Left ventricle myocardium inferior (tissue), 1 donor: Measurements from ENCODE around the gene DRC7. TPM values are rescaled to one million over a fixed set of nuclear protein-coding genes. Genes with fewer than 3 reads are reported as not detected.

Experiments used
- DNase-seq: peaks from one replicate; pipeline ENCODE4 v3.0.0-alpha.2; 2020
- H3K27ac ChIP-seq: fragments of 200-600 bp; replicated peaks from 2 replicates; pipeline ENCODE4 v1.8.0; 2021
- H3K27me3 ChIP-seq: fragments of 200-600 bp; 2 replicates; pipeline ENCODE4 v1.8.0; 2021; ENCODE audit warnings: low read depth
- H3K36me3 ChIP-seq: fragments of 200-600 bp; 2 replicates; pipeline ENCODE4 v1.8.0; 2021
- H3K4me1 ChIP-seq: fragments of 200-600 bp; 2 replicates; pipeline ENCODE4 v1.8.0; 2021
- H3K4me3 ChIP-seq: fragments of 200-600 bp; 2 replicates; pipeline ENCODE4 v1.8.0; 2021; ENCODE audit warnings: mild to moderate bottlenecking, moderate library complexity
- H3K9me3 ChIP-seq: fragments of 200-600 bp; replicated peaks from 2 replicates; pipeline ENCODE4 v1.8.0; 2021
- CTCF ChIP-seq: fragments of 200-600 bp; IDR thresholded peaks from 2 replicates; pipeline ENCODE4 v1.8.0; 2021; ENCODE audit warnings: antibody characterized with exemption, mild to moderate bottlenecking, borderline replicate concordance
- intact Hi-C: fragments of 100-400 bp; cut with micrococcal nuclease; formaldehyde crosslinking; loops from one replicate; pipeline ENCODE4 v1.11.0; 2022
- total RNA-seq: library from RNA; stranded (reverse); fragmentation: NEBNext Ultra II Directional; extraction: Animal tissue kit (Norgen Biotek cat#: 25700); gene quantifications from one replicate; pipeline ENCODE4 v1.2.1, GENCODE V29; 2021
- donor health status: DM: no; HTN: yes; CAD: no; lungs with severe emphysema.

Gene DRC7
- total RNA-seq, 1 donor from 2014 or later: not detected

- intact Hi-C loops: no loop called here
- peaks cover 8% of the 10 kb centered on the region for H3K9me3 ChIP-seq
- no peak for DNase-seq
- TF ChIP-seq CTCF: no peak
- H3K4me3 ChIP-seq: no peak overlapping the region
- no peaks in the 10 kb centered on the region for H3K27me3 ChIP-seq
- H3K27ac ChIP-seq: no peak overlapping the region
- peaks cover 30% of the 10 kb centered on the region for H3K4me1 ChIP-seq
- H3K36me3 ChIP-seq: no peaks in the 10 kb centered on the region
Measured at GRCh38 chr16:57732714-57733113, 38.1 kb downstream of the DRC7 start.

- Histone ChIP-seq H3K27me3 (no peaks in the 10 kb centered on the region), H3K27ac (peak overlapping the region; percentile 93), H3K9me3 (peaks cover 8% of the 10 kb centered on the region), H3K4me1 (peaks cover 30% of the 10 kb centered on the region), H3K36me3 (no peaks in the 10 kb centered on the region), H3K4me3 (peak overlapping the region; percentile 87)
- TF ChIP-seq CTCF: no peak
- no peak for DNase-seq
- intact Hi-C loops: no loop called here
Measured at GRCh38 chr16:57734308-57734924, 39.8 kb downstream of the DRC7 start.

GRCh38 chr16:57734925-57735754 is 40.5 kb downstream of the DRC7 start:
- no peak for TF ChIP-seq CTCF
- intact Hi-C loops: no loop called here
- Histone ChIP-seq H3K9me3 (peaks cover 8% of the 10 kb centered on the region), H3K27me3 (no peaks in the 10 kb centered on the region), H3K27ac (peak overlapping the region; percentile 93), H3K4me3 (peak overlapping the region; percentile 87), H3K4me1 (peaks cover 30% of the 10 kb centered on the region), H3K36me3 (no peaks in the 10 kb centered on the region)
- peak; percentile 98 for DNase-seq

GRCh38 chr16:57735755-57736418 is 41.3 kb downstream of the DRC7 start, which contains the start of gene KATNB1:
Gene KATNB1 (plus strand): TSS chr16:57735770. CDS start chr16:57737244, 1,474 bp downstream.
- peaks cover 30% of the 10 kb centered on the region for H3K4me1 ChIP-seq
- no peak for TF ChIP-seq CTCF
- H3K4me3 ChIP-seq: peak within 1 kb of the TSS; percentile 87
- peak within 1 kb of the TSS; percentile 93 for H3K27ac ChIP-seq
- peaks cover 8% of the 10 kb centered on the region for H3K9me3 ChIP-seq
- H3K27me3 ChIP-seq: no peaks in the 10 kb centered on the region
- intact Hi-C loops: no loop called here
- no peaks in the 10 kb centered on the region for H3K36me3 ChIP-seq
- peak; percentile 18 for DNase-seq
